NCI-H524 (cell line): Measurements from ENCODE around the gene PSMD10.

ENCODE experiments used
- DNase-seq, 2 experiments: peaks; one replicate each; lab custom pipeline; 2025; lab: John Stamatoyannopoulos, UW

PSMD10 gene, protein sequence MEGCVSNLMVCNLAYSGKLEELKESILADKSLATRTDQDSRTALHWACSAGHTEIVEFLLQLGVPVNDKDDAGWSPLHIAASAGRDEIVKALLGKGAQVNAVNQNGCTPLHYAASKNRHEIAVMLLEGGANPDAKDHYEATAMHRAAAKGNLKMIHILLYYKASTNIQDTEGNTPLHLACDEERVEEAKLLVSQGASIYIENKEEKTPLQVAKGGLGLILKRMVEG

GRCh38 chrX:108091264-108091877 is at the start of gene PSMD10, which contains the start of gene ATG4A:
TSS of gene PSMD10 (minus strand) at chrX:108091542. CDS start at chrX:108091520, 22 bp downstream.
TSS of gene ATG4A (plus strand) at chrX:108091778. CDS start at chrX:108091827, 49 bp downstream.
- DNase-seq: peak; percentile 97 to 98

DNA sequence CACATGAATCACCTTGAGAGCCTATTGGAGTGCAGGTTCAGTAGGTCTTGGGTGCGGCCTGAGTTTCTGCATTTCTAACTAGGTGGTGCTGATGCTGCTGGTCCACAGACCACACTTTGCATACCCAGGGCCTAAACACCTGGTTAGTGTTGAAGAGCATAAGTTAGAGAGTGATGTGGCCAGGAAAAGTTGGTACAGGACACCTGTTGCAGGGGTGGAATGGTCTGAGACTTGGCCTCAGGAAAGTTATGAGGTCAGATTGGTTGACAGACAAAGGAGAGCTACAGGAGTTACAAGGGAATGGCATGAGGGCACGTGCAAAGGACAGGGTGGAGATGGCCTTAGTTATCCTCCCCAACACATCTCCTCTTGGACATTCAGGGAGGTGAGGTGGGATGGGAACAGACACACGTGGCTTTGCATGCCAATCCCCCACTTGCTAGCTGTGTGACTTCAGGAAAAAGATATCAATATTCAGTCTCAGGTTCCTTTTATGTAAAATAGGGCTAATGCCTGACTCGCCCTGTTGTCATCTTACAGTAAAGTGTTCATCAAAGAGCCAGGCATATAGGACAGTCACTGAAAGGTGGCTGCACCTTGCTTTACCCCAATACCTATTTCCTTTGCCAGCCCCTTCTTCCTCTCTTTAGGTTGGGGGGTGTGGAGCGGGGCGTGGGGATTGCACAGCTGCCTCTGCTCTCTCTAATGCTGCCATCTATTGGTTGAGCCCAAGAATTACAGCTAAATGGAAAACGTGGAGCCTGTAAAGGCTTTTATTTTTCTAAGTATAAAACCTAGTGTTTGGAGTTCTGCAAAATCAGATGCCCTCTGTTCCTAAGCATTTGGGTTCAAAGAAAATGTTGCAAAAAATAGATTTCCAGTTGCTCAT is 47.7 kb upstream of the PSMD10 start:
- DNase-seq: peak in 1 of 2 experiments; percentile 6

GRCh38 chrX:108134724-108135123 is 43.4 kb upstream of the PSMD10 start:
- DNase-seq: no peak

DNA sequence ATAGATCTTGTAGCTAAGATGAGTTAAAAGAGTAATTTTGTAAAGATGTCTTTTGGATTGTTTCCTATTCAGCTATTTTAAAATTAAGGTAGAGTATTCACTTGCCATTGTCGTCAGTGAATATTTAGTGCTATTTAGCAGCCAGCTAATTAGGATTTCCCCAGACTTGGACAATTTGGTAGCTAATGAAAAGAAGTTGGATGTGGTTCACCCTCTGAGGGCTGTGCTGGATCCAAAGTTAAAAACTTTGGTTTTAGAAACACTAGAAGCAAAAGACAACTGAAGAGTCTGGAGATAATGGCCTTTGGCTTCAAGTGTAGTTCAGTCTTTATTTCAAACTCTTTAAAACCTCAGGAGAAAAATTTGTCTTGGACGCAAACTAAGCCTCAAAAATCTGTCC is 41.5 kb upstream of the PSMD10 start:
- DNase-seq: no peak

GRCh38 chrX:108132034-108132433 is 40.7 kb upstream of the PSMD10 start:
- DNase-seq: no peak

DNA sequence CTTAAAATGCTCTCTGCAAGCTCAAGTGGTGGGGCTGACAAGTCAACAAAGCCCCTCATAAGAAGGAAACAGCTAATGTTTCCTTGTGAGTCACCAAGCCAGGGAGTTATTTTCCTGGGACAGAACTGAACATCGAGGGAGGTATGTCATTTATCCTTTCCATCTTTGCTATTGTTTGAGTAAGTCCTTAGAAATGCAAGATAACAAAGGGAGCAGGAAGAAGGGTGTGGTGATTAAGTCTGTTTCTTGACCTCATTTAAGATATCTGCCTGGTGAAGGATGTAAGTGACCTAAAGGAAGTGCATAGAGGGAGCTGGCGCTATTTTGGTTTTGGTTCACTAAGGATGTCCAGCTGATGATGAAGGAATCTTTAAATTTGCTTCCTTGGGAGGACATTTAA is 40.1 kb upstream of the PSMD10 start:
- DNase-seq: no peak

DNA sequence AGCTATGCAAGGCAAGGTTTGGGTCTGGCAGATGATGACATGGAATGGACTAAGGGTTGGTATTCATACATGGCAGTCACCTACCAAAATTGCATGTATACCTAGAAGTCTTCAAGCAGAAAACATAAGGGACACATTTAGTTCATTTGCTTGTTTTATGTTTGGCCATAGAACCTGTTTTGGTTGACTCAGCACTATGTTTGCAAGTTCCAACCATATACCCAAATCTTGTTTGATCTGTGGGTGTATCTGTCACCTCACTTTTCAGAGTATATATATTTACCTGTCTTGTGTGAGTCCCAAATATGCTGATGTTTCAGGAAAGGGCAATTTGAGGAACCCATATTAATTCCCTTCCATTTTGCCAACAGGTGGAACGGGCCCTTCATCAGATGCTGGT is 39.5 kb upstream of the PSMD10 start:
- DNase-seq: no peak

- DNase-seq: no peak
Observed at GRCh38 chrX:108127152-108127551, 35.8 kb upstream of the PSMD10 start.

DNA sequence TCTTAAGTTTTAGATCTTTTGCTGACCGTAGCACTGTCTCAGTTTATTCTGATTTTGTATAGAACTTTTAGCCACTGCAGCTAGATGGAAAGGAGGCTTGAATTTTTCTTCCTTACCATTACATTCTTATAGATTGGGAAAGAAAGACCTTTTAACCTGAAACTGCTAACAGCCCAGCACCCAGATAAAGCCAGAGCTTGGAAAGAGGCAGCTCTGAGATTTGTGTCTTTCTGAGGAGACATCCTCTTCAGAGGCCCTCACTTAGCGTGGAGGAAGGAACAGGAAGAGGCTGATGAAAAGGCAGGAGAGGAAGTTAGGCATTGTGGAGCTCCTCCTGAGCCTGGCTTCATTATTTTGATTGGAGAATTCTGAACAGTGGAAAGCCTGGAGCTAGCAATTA is 35.3 kb upstream of the PSMD10 start:
- no peak for DNase-seq

DNA sequence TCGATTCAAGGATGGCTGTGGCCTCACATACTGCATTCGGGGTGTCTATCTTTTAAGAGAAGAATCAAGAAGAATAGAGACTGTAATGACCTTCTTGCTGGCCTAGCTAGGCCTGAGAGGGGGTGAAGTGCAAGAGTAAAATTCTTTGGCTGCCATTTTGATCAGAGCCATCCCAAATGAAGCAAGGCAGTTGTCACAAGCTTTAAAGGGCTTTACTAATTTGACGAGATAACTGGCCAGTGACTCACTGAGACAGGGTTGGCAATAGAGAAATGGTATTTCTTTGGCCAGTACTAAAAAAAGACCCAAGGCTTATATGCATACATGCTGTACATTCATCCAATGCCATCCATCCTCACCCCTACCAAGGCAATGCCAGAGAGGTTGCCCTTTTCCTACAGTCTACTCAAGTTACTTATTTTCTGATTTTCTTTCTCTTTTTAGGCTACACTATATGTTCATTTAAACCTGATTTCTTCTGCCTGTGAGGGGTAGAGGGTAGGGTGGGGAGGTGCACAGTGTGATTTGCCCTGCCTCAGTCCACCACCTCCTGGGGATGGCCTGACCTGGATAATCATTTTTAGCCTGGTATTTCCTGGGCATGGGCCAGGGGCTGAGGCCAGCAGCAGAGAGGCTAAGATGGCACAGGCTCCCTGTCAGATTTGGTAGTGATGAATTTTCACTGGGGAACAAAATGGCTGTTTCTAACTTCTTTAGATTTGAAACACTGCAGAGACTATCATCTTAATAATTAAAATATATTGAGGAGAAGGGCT is 32.4 kb upstream of the PSMD10 start:
- DNase-seq: no peak

- no peak for DNase-seq
Observed at GRCh38 chrX:108122748-108123147, 31.4 kb upstream of the PSMD10 start.

- DNase-seq: no peak
Observed at GRCh38 chrX:108121291-108121690, 29.9 kb upstream of the PSMD10 start.

DNA sequence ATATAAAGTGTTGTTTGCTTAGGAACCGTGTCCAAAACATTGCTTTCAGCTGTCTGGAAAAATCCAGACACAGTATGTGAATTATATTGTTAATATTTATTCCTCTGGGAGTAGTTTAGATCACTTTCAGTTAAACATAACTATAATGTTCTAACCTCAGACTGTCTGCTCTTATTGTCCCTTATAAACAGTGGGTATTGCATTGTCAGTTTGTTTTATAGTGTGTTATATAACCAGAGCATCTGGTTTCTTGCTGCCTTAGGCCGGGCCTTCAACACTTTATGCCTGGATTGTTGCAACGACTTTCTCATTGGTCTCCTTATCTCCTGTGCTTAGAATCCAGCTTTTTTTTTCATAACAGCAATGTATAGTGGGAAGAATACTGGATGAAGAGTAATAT is 26.6 kb upstream of the PSMD10 start:
- DNase-seq: no peak

GRCh38 chrX:108114541-108114940 is 23.2 kb upstream of the PSMD10 start:
- no peak for DNase-seq

DNA sequence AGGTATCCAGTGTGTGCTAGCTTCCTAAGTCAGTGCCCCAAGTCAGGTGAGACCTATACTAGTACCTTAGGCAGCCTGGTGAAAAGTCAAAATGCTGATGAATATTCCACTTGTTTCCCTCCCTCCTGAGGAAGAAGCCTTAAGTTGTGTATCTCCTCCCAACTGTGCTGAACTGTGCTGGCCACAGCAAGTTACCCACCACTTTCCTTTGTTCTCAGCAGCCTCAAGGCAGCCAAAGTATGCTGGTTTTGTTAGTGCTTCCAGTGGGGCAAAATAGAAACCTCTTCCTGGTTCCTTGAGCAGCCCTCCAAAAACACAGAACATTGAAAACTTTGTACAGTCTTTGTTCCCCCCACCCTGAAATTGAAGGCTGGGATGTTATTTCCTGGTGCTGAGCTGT is 14.1 kb upstream of the PSMD10 start:
- DNase-seq: no peak

GRCh38 chrX:108097380-108097779 is 6.0 kb upstream of the PSMD10 start:
- DNase-seq: no peak

DNA sequence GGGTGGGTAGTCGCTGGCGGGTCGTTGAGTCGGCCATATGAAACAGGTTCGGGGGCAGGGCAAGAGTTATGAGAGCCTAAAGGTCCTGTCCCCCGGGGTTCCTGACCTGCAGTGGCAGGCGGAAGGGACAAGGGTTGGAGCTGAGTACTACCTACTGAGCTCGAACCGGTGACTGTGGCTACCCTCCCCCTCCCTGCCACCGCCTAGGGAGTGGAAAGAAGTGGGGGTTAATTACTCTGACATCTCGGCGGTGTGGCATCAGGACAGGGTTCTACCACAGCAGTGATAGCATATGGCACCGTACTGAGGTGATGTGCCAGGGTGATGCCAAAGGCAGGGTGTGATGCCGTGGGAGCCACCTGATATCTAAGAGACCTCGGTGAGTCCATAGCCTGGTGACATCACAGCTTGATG is 543 bp upstream of the PSMD10 start:
- peak; percentile 43 to 77 for DNase-seq

GRCh38 chrX:108090491-108091263 is 665 bp downstream of the PSMD10 start:
- no peak for DNase-seq

DNA sequence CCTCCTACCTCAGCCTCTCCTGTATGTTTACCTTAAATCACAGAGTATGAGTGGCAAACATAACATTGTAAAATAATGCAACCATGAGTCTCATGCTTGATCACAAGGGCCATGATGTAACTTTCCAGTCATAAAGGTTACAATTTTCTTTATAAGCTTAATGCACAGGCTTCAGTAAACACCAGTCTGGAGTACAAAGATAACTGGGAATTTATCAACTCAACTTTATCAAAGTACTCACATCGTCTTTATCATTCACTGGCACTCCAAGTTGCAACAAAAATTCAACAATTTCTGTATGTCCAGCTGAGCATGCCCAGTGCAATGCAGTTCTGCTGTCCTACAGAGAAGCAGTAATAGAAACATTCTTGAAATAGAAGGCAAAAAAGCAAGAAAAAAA is 2.8 kb downstream of the PSMD10 start:
- no peak for DNase-seq

GRCh38 chrX:108087792-108088191 is 3.5 kb downstream of the PSMD10 start:
- DNase-seq: no peak

DNA sequence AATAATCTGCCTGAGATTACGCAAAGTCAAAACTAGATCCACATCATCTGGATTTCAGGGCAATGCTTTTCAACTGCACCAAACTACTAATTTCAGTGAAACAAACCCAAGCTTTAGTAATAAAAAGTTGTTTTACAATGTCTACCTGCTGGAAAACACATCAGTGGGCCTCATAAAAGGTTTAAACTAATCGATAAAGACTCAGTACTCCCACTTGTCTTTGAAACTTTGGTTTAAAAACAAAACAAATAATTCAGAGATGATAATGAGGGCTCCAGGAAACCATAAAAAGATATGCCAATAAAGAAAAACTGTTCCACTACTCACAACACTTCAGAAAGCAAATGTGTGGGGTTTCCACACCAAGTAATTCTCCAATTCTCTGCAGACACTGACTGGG is 10.2 kb downstream of the PSMD10 start:
- DNase-seq: no peak
